Gastroesophageal sphincter (tissue), 3 donors: ENCODE measurements around the gene KIFC3.
"Not testable (repeated sequence)": the region's sequence is repeated elsewhere in the genome, so short reads cannot be mapped to it uniquely, and the experiment has no call there.

Experiments used
- POLR2A ChIP-seq, 2 donors: fragments of 450-650 bp; IDR thresholded peaks; one replicate each; pipeline ENCODE4 v1.6.1; 2017; ENCODE audit warnings: antibody characterized with exemption in 2 of 2, mild to moderate bottlenecking in 2 of 2, moderate library complexity in 1 of 2
- TF ChIP-seq, protein P1 (sequence below), 4 experiments: fragments of 200-600 bp in 2 of 4; fragments of 450-650 bp in 2 of 4; sonication (generic) in 1 of 4; IDR thresholded peaks; one replicate each; pipeline ENCODE4 v1.5.1; 2017 to 2019; ENCODE audit warnings: antibody characterized with exemption in 4 of 4, mild to moderate bottlenecking in 2 of 4, moderate library complexity in 2 of 4

DNA sequence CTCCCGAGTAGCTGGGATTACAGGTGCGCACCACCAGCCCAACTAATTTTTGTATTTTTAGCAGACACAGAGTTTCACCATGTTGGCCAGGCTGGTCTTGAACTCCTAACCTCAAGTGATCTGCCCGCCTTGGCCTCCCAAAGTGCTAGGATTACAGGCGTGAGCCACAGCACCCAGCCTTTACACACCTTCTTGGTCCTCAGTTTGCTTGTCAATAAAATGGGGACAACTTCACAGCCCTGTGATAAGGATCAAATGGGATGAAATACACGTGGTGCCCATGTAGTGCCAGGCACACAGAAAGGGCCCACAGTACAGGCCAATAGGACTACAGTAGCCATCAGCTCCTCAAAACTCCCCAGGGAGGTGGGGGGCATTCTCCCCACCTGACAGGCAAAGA is 6.3 kb downstream of the KIFC3 start:
- TF ChIP-seq POLR2A (IDR thresholded peaks at IDR 0.05) = not testable (repeated sequence)
- TF ChIP-seq, protein P1, sequence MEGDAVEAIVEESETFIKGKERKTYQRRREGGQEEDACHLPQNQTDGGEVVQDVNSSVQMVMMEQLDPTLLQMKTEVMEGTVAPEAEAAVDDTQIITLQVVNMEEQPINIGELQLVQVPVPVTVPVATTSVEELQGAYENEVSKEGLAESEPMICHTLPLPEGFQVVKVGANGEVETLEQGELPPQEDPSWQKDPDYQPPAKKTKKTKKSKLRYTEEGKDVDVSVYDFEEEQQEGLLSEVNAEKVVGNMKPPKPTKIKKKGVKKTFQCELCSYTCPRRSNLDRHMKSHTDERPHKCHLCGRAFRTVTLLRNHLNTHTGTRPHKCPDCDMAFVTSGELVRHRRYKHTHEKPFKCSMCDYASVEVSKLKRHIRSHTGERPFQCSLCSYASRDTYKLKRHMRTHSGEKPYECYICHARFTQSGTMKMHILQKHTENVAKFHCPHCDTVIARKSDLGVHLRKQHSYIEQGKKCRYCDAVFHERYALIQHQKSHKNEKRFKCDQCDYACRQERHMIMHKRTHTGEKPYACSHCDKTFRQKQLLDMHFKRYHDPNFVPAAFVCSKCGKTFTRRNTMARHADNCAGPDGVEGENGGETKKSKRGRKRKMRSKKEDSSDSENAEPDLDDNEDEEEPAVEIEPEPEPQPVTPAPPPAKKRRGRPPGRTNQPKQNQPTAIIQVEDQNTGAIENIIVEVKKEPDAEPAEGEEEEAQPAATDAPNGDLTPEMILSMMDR (IDR thresholded peaks at IDR 0.05) = not testable (repeated sequence)
